ENCODE measurements around the gene SETMAR.
A peak's percentile ranks its signal among the peaks of the same experiment; 100 is the strongest.
"Not testable (repeated sequence)": the region's sequence is repeated elsewhere in the genome, so short reads cannot be mapped to it uniquely, and the experiment has no call there.

SETMAR gene

DNA sequence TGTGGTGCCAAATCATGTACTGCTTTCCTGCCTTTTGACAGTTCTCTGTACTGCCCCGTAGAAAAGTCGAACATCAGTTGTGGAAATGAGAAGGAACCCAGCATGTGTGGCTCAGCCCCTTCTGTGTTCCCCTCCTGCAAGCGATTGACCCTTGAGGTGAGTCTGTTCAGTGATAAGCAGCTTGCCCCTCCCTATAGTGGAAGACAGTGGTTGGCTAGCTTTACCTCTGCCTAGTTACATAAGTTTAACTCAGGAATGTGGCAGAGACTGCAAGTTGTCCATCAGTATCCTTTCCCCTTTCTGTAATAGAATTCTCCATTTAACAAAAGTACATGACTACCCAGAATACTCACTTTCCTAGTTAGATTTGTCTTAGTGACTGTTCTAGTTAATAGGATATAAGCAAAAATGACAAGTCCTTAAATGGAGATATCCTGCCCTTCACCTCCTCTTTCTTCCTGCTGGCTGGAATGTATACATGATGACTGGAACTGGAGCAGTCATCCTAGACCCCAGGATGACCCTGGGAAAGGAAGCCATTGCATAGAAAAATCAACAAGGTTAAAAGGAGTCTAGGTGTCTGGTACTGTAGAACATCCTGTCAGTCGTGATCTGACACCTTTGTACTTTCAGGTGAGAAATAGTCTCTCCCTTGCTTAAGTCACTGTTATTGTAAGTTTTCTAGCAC is 10.6 kb downstream of the SETMAR start:
- no peak for DNase-seq (ENCODE audit: low read depth)

DNA sequence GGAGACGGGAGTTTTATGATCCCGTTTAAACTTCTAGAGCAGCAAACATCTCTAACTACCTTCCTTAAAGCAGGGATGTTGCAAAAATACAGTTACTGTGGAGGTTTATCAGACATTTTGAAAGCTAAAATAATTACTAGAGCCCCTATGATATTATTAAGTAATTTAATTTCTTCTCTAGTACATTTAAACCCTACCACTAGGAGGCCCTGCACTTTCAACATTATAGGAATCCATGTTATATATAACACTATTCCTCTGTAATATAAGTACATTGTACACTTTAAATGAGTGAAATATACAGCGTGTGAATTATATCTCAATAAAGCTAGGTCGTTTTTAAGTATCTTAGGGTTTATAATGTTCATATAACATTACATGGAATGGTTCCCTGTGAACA is 11.5 kb downstream of the SETMAR start:
- DNase-seq (ENCODE audit: low read depth): no peak

DNA sequence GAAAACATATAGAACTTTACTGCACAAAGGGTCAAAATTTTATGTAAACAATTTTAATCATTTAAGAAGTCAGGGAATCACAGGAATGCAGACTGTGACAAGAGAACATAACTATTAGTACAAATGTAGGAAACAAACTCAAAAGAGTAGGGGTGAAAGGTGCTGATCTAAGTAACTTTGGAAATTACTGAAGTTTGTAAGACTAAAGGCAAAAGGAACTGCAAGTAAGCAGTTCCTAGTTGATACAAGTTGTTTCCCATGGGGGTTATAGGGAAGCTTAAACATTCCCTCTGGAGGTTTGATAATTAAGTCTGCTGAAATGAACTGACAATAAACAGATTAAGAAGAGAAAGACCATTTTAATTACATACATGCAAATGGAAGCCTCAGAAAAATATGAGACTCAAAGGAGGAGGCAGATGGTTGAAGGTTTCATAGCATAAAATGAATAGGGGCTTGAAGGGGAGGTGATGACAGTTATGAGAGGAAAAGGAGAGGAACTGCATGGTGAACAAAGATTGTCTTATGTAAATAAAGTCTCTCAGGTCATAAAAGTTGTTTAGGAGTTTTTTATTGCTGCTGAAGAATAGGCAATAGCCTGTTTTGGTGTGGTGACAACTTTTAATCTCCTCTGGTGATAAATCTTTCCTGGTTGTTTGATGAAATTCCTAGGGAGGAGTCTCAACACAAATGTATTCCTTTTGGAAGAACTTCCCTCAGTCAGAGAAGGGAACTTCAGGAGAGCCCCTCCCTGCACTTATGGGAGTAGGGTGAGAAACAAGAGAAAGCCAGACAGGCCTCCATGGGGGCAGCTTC is 17.1 kb downstream of the SETMAR start:
- no peak for DNase-seq (ENCODE audit: low read depth)

DNA sequence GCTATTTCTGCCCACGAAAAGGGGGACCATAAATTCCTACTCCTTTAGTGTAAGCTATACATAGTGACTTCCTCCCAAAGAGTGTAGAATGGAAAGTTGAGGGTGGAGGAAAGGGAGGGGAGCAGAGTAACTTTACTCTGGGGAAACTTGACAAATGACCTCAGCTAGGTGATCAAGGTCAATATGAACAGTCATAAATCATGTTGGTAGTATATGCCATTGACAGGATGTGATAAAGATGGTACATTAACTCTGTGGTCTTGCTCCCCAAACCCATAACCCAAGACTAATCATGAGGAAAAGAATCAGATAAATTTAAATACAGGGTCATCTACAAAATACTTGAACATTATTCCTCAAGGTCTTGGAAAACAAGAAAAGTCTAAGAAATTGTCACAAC is 18.6 kb downstream of the SETMAR start:
- DNase-seq (ENCODE audit: low read depth): no peak

DNA sequence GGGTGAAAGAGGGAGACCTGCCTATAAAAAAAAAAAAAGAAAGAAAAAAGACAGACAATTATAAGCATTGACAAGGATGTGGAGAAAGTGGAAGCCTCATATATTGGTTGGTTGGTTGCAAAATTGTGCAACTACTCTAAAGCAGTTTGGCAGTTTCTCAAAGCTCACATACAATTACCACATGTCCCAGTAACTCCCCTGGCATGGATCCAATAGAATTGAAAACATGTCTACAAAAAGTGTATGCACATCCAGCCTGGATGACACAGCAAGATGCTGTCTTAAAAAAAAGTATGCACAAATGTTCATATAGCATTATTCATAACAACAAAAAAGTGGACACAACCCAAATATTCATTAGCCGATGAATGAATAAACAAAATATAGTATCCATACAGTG is 19.5 kb downstream of the SETMAR start:
- no peak for DNase-seq (ENCODE audit: low read depth)

DNA sequence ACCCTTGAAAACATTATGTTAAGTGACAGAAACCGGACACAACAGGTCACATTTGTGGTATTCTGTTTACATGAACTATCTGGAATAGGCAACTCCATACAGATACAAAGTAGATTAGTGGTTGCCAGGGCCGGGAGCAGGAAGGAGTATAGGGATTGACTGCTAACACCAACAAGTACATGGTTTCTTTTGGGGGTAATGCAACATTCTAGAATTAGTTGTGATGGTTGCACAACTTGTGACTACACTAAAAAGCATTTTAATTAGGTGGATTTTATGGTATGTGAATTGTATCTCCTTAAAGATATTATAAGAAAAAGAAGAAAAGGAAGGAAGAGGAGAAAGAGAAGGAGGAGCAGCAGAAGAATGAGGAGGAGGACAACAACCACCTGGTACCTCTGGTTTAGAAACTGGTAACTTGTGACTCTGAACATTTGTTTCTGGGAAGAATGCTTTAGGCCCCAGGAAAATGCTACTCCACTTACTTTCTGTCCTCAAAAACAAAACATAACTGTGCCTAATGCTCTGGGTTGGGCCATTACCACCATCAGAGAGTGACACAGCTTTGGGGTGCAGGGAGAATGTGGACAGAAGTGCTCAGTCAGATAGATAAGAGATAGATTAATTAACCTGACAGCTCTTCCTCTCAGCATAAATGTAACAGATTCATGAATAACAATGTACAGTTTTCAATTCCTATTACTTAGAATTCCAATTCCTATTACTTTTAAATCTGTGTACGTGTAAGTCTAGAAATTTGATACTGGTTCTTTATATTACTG is 20.3 kb downstream of the SETMAR start:
- DNase-seq (ENCODE audit: low read depth): no peak

DNA sequence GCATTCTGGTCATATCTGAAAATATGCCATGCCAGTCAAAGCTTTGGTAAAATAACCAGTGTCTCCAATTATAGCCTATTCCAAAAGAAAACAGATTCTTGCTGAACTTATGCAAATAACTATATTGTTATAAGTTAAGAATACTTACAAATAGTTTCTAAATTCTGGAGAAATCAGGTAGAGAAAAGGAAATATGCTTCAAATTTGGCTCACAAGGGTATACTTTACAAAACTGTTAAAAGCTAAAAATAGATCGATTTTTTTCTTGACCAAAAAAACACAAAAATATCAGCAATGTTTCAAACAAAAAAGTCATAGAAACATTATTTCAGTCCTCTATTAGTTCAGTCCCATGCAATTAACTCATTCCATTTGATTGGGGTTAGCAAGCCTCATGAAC is 23.7 kb downstream of the SETMAR start:
- no peak for DNase-seq (ENCODE audit: low read depth)

DNA sequence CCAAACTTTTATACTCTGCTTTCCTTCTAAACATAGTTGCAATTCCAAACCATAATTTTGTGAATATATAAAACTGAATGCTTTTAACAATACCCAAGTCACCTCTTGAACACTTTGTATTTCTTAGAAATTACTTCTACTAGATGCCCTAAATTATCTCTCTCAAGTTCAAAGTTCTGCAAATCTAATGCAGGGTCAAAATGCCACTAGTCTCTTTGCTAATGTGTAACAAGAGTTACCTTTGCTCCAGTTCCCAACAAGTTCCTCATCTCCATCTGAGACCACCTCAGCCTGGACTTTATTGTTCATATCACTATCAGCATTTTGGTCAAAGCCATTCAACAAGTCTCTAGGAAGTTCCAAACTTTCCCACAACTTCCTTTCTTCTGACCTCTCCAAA is 26.6 kb downstream of the SETMAR start:
- not testable (repeated sequence) for DNase-seq (ENCODE audit: low read depth)

DNA sequence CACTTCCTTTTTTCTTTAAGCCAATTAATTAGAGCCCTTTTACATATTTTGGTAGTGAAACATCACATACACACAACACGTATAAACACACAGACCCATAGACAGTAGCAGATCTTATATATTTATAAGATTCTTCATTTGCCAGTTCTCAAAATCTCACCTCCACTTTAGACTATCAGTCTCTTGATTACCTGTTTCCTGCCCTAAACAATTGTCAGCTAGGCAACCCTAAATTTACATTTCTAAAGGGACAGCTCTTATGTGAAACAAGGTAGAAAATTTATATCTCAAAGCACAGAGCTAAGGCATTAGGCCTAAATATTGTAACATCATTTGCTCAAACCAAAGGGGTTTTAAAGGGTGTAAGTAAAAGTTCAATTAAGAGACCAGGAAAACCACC is 28.9 kb downstream of the SETMAR start:
- no peak for DNase-seq (ENCODE audit: low read depth)

DNA sequence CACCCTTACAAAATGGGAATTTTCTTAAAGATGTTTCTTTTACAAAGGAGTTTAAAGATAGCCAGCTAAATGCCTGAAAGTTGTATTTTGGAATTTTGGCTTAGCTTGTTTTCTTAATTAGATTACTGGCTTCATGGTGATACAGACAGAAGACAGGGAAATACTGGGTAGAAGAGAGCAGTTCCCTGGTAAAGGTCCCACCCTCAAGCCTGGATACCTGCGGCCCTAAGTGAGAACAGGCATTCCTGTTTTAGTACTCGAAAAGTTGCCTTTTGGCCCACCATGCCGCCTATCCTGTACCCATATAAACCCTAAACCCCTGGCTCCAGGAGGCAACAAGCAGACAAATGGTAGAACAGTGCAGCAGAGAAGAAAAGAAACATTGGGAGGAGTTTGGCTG is 29.4 kb downstream of the SETMAR start:
- no peak for DNase-seq (ENCODE audit: low read depth)

DNA sequence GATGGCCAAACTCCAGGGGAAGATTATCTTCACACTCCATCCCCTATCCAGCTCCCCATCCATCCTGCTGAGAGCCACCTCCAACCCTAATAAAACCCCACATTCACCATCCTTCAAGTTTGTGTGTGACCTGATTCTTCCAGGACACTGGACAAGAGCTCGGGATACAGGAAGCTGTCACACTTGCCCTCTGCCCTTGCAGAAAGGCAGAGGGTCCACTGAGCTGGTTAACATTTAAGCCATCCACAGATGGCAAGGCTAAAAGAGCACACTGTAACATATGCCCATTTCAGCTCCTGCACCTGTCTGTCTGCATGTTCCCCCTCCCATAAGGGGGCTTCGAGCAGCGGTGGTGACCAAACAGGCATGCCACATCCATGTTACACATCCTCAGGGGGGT is 29.8 kb downstream of the SETMAR start:
- DNase-seq (ENCODE audit: low read depth): no peak

DNA sequence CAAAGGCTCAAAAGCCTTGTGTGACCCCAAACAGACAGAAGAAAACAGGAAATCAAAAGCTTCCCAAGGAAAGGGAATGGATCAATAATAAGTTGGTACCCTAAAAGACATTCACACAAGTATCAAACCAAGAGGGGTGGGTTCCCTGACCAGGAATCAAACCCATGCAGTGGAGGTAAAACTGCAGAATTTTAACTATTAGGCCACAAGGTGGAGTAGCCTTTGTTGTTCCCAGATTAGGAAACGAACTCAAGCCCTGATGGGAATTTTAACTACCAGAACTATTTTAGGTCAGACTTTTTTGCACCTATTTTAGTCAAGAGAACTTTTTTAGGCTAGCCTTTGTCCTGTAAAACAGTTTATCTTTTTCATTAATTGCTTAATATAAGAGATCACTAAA is 31.4 kb downstream of the SETMAR start:
- no peak for DNase-seq (ENCODE audit: low read depth)

DNA sequence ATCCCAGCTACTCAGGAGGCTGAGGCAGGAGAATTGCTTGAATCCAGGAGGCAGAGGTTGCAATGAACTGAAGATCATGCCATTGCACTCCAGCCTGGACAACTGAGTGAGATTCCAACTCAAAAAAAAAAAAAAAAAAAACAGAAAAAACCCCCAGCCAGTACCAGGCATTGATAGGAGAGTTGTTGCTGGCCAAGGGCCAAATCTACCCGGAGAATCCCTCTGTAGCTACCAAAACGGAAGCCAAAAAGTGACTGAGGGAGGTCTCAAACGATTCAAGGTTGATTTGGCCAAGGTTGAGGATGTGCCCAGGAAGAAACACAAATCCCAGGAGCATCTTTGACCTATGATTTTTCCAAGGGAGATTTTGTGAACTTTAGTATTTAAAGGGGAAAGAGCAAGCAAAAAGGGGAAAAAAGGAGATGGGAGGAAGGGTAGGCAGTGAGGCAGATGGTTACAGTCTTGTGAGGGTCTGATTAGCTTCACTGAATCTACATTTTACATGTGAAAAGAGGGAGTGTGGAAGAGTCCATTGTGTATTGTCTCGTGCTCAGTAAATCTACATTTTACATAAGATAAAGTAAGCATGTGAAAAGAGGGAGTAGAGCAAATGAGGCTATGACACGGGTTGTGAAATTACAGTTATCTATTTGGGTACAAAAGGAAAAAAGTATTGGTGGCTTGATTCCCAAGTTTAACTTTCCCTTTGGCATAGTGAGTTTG is 32.8 kb downstream of the SETMAR start:
- no peak for DNase-seq (ENCODE audit: low read depth)

DNA sequence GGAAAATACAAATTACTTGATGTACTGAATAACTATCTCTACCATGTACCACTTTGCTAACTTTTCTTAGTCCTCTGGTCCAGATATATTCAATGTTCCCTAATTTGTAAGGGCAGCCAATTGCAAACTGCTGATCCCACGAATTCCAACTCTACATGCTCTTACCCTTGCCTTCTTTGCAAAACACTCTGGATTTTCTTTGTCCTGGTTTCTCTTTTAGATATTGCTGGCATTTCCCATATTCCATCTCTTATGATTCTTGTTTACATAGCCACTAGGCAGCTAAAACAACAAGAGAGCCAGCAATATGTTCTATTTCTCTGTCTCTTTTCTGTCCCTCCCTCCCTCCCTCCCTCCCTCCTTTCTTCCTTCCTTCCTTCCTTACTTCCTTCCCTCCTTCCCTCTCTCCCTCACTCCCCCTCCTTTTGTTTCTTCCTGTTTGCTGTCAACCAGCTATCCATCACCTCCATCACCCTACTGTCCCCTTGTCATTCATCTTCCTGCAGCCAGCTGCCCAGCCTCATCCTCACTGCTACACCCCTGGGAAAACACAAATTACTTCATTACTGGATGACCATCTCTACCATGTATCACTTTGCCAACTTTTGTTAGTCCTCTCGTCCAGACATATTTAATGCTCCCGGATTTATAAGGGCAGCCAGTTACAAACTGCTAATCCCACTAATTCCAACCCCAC is 33.8 kb downstream of the SETMAR start:
- DNase-seq (ENCODE audit: low read depth): no peak

DNA sequence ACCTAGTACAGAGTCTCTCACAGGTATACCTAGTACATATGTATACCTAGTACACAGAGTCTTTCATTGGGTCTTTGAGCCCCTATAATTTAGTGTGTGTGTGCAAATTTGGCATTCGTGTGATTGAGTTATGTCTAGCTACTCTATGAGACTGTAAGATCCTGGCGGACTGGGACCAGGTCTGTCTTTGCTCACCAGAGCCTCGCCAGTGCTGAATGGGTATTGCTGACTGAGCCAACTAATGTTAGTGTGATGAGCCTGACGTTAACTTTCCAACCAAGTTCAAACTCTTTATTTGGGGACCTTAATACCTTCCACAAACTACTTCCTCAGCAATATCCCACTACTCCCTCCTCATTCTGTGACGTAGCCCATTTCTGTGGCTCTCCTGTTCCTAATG is 35.6 kb downstream of the SETMAR start:
- no peak for DNase-seq (ENCODE audit: low read depth)

DNA sequence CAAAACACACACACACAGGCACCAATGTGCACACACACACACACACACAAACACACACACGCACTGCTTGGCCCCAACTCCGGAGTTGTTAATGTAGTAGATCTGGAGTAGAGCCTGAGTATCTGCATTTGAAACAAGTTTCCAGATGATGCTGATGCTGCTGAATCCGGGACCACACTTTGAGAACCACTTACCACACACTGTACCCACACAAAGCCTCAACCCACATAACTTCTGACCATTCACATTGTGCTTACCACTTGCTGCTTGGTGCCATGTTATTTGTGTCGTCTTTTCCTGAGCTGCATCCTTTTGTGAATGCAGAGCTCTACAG is 36.9 kb downstream of the SETMAR start:
- DNase-seq (ENCODE audit: low read depth): no peak

DNA sequence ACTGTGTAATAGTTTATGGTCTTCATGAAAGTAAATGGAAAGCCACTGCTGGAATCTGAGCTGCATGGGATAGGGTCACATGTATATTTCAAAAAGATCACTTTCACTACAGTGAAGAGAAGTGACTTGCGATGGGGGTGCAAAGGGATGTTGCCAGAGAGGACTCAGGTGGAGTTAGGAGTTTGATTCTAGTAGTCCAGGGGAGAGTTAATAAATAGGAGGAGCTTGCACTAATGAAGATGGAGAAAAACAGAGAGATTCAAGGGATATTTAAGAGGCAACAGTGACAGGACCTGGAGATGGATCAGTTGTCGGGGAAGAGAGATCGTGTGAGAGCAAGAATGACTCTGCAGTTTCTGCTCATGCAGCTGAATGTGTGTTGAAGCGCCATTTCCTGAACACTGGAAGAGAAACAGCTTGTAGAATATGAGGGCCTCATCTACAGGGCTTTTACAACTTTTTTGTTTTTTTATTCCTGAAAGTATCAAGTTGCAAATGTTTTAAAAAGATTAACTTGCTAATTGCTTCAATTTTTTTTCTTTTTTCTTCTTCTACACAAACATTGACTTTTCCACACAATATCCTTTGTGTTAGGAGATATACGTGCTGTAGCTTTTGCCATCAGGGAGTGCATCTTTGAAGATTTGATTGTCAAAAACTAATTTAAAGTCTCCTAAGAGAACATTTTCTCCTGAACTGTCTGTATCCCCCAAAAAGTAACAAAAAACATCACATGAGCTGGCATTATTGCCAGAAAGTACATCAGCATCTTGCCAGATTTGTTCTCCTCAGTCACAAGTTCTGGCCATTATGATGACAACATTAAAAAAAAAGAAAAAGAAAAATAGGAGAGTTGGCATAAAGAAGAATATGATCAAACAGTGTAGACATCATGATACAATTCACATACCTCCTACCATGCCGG is 37.5 kb downstream of the SETMAR start:
- no peak for DNase-seq (ENCODE audit: low read depth)

DNA sequence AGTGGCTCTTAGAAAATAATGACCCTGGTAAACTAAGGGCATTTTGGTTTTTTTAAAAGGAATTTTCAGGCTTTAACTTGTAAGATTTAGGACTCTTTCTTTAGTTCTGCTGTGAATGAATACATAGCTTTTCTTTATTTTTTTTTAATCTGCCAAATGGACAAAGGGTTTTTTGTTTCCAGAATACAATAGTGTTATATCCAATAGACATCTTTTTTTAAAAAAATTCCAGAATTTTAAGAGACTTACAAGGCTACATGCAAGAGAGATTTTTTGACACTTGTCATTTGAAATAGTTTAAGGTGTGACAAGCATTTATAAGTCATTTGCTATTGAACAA is 38.1 kb downstream of the SETMAR start:
- no peak for DNase-seq (ENCODE audit: low read depth)

DNA sequence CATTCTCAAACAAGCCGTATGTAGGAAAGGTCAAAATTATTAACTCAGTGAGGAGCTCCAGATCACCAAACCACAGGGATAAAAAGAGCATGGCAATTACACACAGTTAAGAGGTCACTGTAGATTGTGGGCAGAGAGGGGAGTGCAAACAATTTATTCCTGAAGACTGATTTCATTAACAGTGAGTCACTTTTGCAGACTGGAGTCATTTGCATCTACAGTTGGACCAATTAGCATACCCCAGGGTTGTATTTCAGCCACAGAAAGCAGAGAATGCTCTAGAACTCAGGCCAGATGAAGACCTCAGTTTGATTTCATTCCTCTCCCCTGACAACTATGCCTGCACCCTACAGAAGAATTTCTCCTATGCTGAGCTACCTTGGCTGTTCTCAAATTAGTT is 40.1 kb downstream of the SETMAR start:
- no peak for DNase-seq (ENCODE audit: low read depth)

DNA sequence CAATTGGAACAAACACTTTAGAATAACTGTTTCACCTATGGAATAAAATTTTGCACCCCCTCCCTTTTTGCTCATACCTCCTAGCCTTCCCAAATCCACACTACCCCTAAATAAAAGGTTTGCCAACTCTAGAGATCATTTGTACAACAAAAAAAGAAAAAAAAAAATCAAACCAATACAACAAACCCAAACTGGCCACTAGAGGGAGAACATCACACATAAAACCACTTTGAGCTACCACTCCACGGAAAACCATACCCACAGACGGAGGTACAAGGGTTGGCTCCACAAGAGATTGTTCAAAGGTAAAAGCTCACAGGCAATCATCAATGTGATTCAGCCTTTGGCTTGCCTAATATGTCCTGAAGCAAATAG is 47.6 kb downstream of the SETMAR start:
- DNase-seq (ENCODE audit: low read depth): peak; percentile 8
